Measurements from ENCODE around the gene QRFP. TPM values are rescaled to one million over a fixed set of nuclear protein-coding genes. Genes with fewer than 3 reads are reported as not detected.

QRFP gene
- total RNA-seq, 1 donor from 2014 or later = not detected

GRCh38 chr9:130904070-130905044 is 7.7 kb upstream of the QRFP start:
- Histone ChIP-seq H3K27me3 (no peaks in the 10 kb centered on the region), H3K4me3 (no peak overlapping the region), H3K36me3 (no peaks in the 10 kb centered on the region), H3K27ac (no peak overlapping the region), H3K4me1 (no peaks in the 10 kb centered on the region), H3K9me3 (no peaks in the 10 kb centered on the region)
- DNase-seq (ENCODE audit: low spot score in 2 of 2) = no peak
- intact Hi-C loops (cut with DNase I) = no loop called here
- TF ChIP-seq CTCF (IDR thresholded peaks at IDR 0.05) = no peak

- H3K27me3 ChIP-seq = no peaks in the 10 kb centered on the region
- H3K36me3 ChIP-seq = no peaks in the 10 kb centered on the region
- DNase-seq (ENCODE audit: low spot score in 2 of 2) = no peak
- no peaks in the 10 kb centered on the region for H3K4me1 ChIP-seq
- intact Hi-C loops (cut with DNase I) = no loop called here
- H3K27ac ChIP-seq = no peak overlapping the region
- no peak overlapping the region for H3K4me3 ChIP-seq
- no peaks in the 10 kb centered on the region for H3K9me3 ChIP-seq
- no peak for TF ChIP-seq CTCF (IDR thresholded peaks at IDR 0.05)
Observed at GRCh38 chr9:130903194-130904069, 6.8 kb upstream of the QRFP start.

- Histone ChIP-seq H3K4me1 (no peaks in the 10 kb centered on the region), H3K27me3 (no peaks in the 10 kb centered on the region), H3K27ac (no peak overlapping the region), H3K9me3 (no peaks in the 10 kb centered on the region), H3K36me3 (no peaks in the 10 kb centered on the region), H3K4me3 (no peak overlapping the region)
- TF ChIP-seq CTCF (IDR thresholded peaks at IDR 0.05) = no peak
- intact Hi-C loops (cut with DNase I) = no loop called here
- DNase-seq (ENCODE audit: low spot score in 2 of 2) = no peak
Observed at GRCh38 chr9:130902204-130903185, 5.9 kb upstream of the QRFP start.

- Histone ChIP-seq H3K4me3 (no peak overlapping the region), H3K9me3 (no peaks in the 10 kb centered on the region), H3K27ac (no peak overlapping the region), H3K27me3 (no peaks in the 10 kb centered on the region), H3K36me3 (no peaks in the 10 kb centered on the region), H3K4me1 (no peaks in the 10 kb centered on the region)
- no peak for TF ChIP-seq CTCF (IDR thresholded peaks at IDR 0.05)
- no peak for DNase-seq (ENCODE audit: low spot score in 2 of 2)
- intact Hi-C loops (cut with DNase I) = no loop called here
Observed at GRCh38 chr9:130901498-130902203, 5.0 kb upstream of the QRFP start.

Measured in ascending aorta (tissue), 2 donors.